Small intestine (tissue), 7 donors: Measurements from ENCODE around the gene FGD3. TPM values are rescaled to one million over a fixed set of nuclear protein-coding genes. Genes with fewer than 3 reads are reported as not detected.

ENCODE experiments used
- DNase-seq, 2 donors: peaks; one replicate each; pipeline versions ENCODE4 v3.0.0 to v3.0.0-alpha.2; 2013
- FAIRE-seq: peaks from 2 replicates; lab custom pipeline; 2012; peaks lifted over from hg19 to GRCh38; lab: Jason Lieb, UNC
- H3K27ac ChIP-seq, 3 donors: one replicate each; pipeline ENCODE4 v1.5.1; 2013; ENCODE audit warnings: low read length in 2 of 3, mild to moderate bottlenecking in 2 of 3, control low read depth in 1 of 3, inconsistent platforms in 1 of 3, low read depth in 1 of 3, moderate library complexity in 1 of 3
- H3K27me3 ChIP-seq, 3 donors: one replicate each; pipeline ENCODE4 v1.6.1; 2013; ENCODE audit warnings: low read length in 3 of 3, inconsistent platforms in 1 of 3; ENCODE audit not compliant: control insufficient read depth in 3 of 3, insufficient read depth in 3 of 3
- H3K36me3 ChIP-seq, 3 donors: one replicate each; pipeline ENCODE4 v1.6.1; 2013; ENCODE audit warnings: low read length in 3 of 3, inconsistent platforms in 1 of 3, low read depth in 1 of 3, mild to moderate bottlenecking in 1 of 3, moderate library complexity in 1 of 3; ENCODE audit not compliant: control insufficient read depth in 3 of 3, insufficient read depth in 2 of 3
- H3K4me1 ChIP-seq, 3 donors: one replicate each; pipeline ENCODE4 v1.6.1; 2013; ENCODE audit warnings: low read length in 2 of 3, inconsistent platforms in 1 of 3, low read depth in 1 of 3, mild to moderate bottlenecking in 1 of 3, moderate library complexity in 1 of 3; ENCODE audit not compliant: control insufficient read depth in 3 of 3, insufficient read depth in 2 of 3
- H3K4me3 ChIP-seq, 3 donors: one replicate each; pipeline ENCODE4 v1.5.1; 2013; ENCODE audit warnings: low read length in 3 of 3, control low read depth in 1 of 3, inconsistent platforms in 1 of 3, low read depth in 1 of 3, mild to moderate bottlenecking in 1 of 3, moderate library complexity in 1 of 3
- H3K9me3 ChIP-seq, 2 donors: one replicate each; pipeline ENCODE4 v1.6.1; 2013; ENCODE audit warnings: low read depth in 1 of 2, low read length in 1 of 2; ENCODE audit not compliant: control insufficient read depth in 2 of 2, insufficient read depth in 1 of 2
- WGBS, 3 donors: extraction: QIAGEN DNeasy Blood & Tissue Kit; methylation state at CpG; one replicate each; pipeline ENCODE4 v1.1.7; 2013; 5-methylcytosine and 5-hydroxymethylcytosine counted together
- polyA plus RNA-seq, 4 donors: library from polyadenylated mRNA; stranded (reverse) in 3 of 4; unstranded in 1 of 4; fragments of 200-250 nt in 3 of 4; fragments of 120-200 nt in 1 of 4; gene quantifications; one replicate each; pipeline versions ENCODE4 v1.2.1 to v1.2.3, GENCODE V29; 2013
- donor health status: healthy with polysubstance abuse.
- donor health status: control.
- donor health status: control.
- donor health status: Bipolar disorder and iron deficiency.
- donor health status: healthy.

Gene FGD3
- polyA plus RNA-seq, 4 donors = 0.67 to 26.1 (median 3.8) TPM

- H3K36me3 ChIP-seq = peaks cover 0 to 12% (median 0%) of the 10 kb centered on the region in 3 donors
- H3K4me3 ChIP-seq = no peak overlapping the region
- WGBS, 3 donors = 17 to 54% (median 20%) methylated on average over 19 of the region's 19 CpGs
- H3K9me3 ChIP-seq = no peaks in the 10 kb centered on the region
- no peak for FAIRE-seq
- peaks cover 0 to 39% (median 4%) of the 10 kb centered on the region in 3 donors for H3K4me1 ChIP-seq
- H3K27ac ChIP-seq = peak overlapping the region in 2 of 3 donors; percentile 69 to 76
- peak; percentile 76 to 92 for DNase-seq
- no peaks in the 10 kb centered on the region for H3K27me3 ChIP-seq
These were observed 114.8 kb downstream of the FGD3 start for GRCh38 chr9:93061791-93062763.

- FAIRE-seq = no peak
- peak; percentile 25 to 79 for DNase-seq
- Histone ChIP-seq H3K27ac (peak overlapping the region in 2 of 3 donors; percentile 24 to 75), H3K4me1 (peaks cover 0 to 33% (median 4%) of the 10 kb centered on the region in 3 donors), H3K36me3 (peaks cover 0 to 12% (median 0%) of the 10 kb centered on the region in 3 donors), H3K4me3 (no peak overlapping the region), H3K9me3 (no peaks in the 10 kb centered on the region), H3K27me3 (no peaks in the 10 kb centered on the region)
- WGBS, 3 donors = 66 to 86% (median 70%) methylated on average over 12 of the region's 12 CpGs
These were observed 117.2 kb downstream of the FGD3 start for GRCh38 chr9:93064392-93065134.

GRCh38 chr9:93065135-93065720 lies 117.9 kb downstream of the FGD3 start:
- Histone ChIP-seq H3K27me3 (no peaks in the 10 kb centered on the region), H3K36me3 (peaks cover 0 to 12% (median 0%) of the 10 kb centered on the region in 3 donors), H3K4me1 (peaks cover 0 to 28% (median 4%) of the 10 kb centered on the region in 3 donors), H3K27ac (peak overlapping the region in 1 of 3 donors; percentile 75), H3K4me3 (no peak overlapping the region), H3K9me3 (no peaks in the 10 kb centered on the region)
- FAIRE-seq (no peak), DNase-seq (no peak)
- 79 to 90% (median 84%) methylated on average over 15 of the region's 15 CpGs for WGBS, 3 donors

GRCh38 chr9:93066978-93067603 lies 119.8 kb downstream of the FGD3 start:
- peaks cover 0 to 12% (median 0%) of the 10 kb centered on the region in 3 donors for H3K4me1 ChIP-seq
- no peaks in the 10 kb centered on the region for H3K9me3 ChIP-seq
- no peaks in the 10 kb centered on the region for H3K27me3 ChIP-seq
- 84 to 94% (median 89%) methylated on average over 3 of the region's 3 CpGs for WGBS, 3 donors
- no peak for FAIRE-seq
- peaks cover 0 to 13% (median 0%) of the 10 kb centered on the region in 3 donors for H3K36me3 ChIP-seq
- H3K4me3 ChIP-seq = no peak overlapping the region
- H3K27ac ChIP-seq = no peak overlapping the region
- no peak for DNase-seq

GRCh38 chr9:93068956-93069355 lies 121.6 kb downstream of the FGD3 start:
- no peak overlapping the region for H3K27ac ChIP-seq
- FAIRE-seq (no peak), DNase-seq (no peak)
- peaks cover 0 to 4% (median 0%) of the 10 kb centered on the region in 3 donors for H3K4me1 ChIP-seq
- H3K4me3 ChIP-seq = no peak overlapping the region
- peaks cover 0 to 13% (median 0%) of the 10 kb centered on the region in 3 donors for H3K36me3 ChIP-seq
- H3K9me3 ChIP-seq = no peaks in the 10 kb centered on the region
- H3K27me3 ChIP-seq = no peaks in the 10 kb centered on the region
- WGBS, 3 donors = 95 to 99% (median 96%) methylated on average over 4 of the region's 4 CpGs

GRCh38 chr9:93071464-93071863 lies 124.1 kb downstream of the FGD3 start:
- H3K27me3 ChIP-seq = no peaks in the 10 kb centered on the region
- H3K9me3 ChIP-seq = no peaks in the 10 kb centered on the region
- peaks cover 0 to 4% (median 0%) of the 10 kb centered on the region in 3 donors for H3K4me1 ChIP-seq
- DNase-seq (no peak), FAIRE-seq (no peak)
- peak overlapping the region in 1 of 3 donors; percentile 8 for H3K27ac ChIP-seq
- peaks cover 0 to 2% (median 0%) of the 10 kb centered on the region in 3 donors for H3K36me3 ChIP-seq
- 43 to 79% (median 72%) methylated on average over 7 of the region's 7 CpGs for WGBS, 3 donors
- H3K4me3 ChIP-seq = no peak overlapping the region

- Histone ChIP-seq H3K27ac (no peak overlapping the region), H3K4me1 (peaks cover 0 to 4% (median 0%) of the 10 kb centered on the region in 3 donors), H3K4me3 (no peak overlapping the region), H3K27me3 (no peaks in the 10 kb centered on the region), H3K9me3 (no peaks in the 10 kb centered on the region), H3K36me3 (peaks cover 0 to 2% (median 0%) of the 10 kb centered on the region in 3 donors)
- 23 to 34% (median 28%) methylated on average over 5 of the region's 5 CpGs for WGBS, 3 donors
- FAIRE-seq = no peak
- peak in 1 of 2 donors; percentile 24 for DNase-seq
These were observed 125.1 kb downstream of the FGD3 start for GRCh38 chr9:93072383-93072795.
